H1 (cell line): ENCODE results near the gene CEMP1. TPM values are rescaled to one million over a fixed set of nuclear protein-coding genes. Genes with fewer than 3 reads are reported as not detected.

Experiments used
- CTCF ChIA-PET: fragments of 300-600 bp; sonication (Branson Sonifier 250); formaldehyde crosslinking; loops from one replicate; lab custom pipeline; 2021; ENCODE audit not compliant: partially characterized antibody; lab: Charles Lee
- POLR2A ChIA-PET: fragments of 300-600 bp; sonication (Branson Sonifier 250); formaldehyde crosslinking; loops from one replicate; lab custom pipeline; 2021; ENCODE audit warnings: inconsistent platforms; ENCODE audit not compliant: partially characterized antibody; lab: Charles Lee
- DNase-seq, 2 experiments: peaks; one replicate each; pipeline versions ENCODE4 v3.0.0 to v3.0.0-alpha.2; 2010 to 2022; ENCODE audit warnings: low spot score in 2 of 2, low read depth in 1 of 2, mixed read lengths in 1 of 2
- FAIRE-seq: peaks from 2 replicates; lab custom pipeline; 2011; peaks lifted over from hg19 to GRCh38; lab: Jason Lieb, UNC
- H2AFZ ChIP-seq: 2 replicates; pipeline ENCODE4 v1.8.1; 2012; ENCODE audit warnings: low read length, inconsistent platforms
- H2AK5ac ChIP-seq: 2 replicates; pipeline ENCODE4 v1.6.1; 2013; ENCODE audit warnings: low read depth, low read length
- H2BK120ac ChIP-seq: replicated peaks from 2 replicates; pipeline ENCODE3; 2013; ENCODE audit warnings: low read depth, low read length, inconsistent platforms
- H2BK12ac ChIP-seq: 2 replicates; pipeline ENCODE4 v1.6.1; 2013; ENCODE audit warnings: low read depth, low read length
- H2BK15ac ChIP-seq: 2 replicates; pipeline ENCODE4 v1.6.1; 2013; ENCODE audit warnings: low read length
- H2BK20ac ChIP-seq: 2 replicates; pipeline ENCODE4 v1.6.1; 2013; ENCODE audit warnings: low read length
- H2BK5ac ChIP-seq: 2 replicates; pipeline ENCODE4 v1.6.1; 2013; ENCODE audit warnings: low read depth, low read length
- H3K14ac ChIP-seq: 2 replicates; pipeline ENCODE4 v1.6.1; 2013; ENCODE audit warnings: inconsistent platforms; ENCODE audit not compliant: insufficient read length
- H3K18ac ChIP-seq: 2 replicates; pipeline ENCODE4 v1.6.1; 2013; ENCODE audit warnings: low read length; ENCODE audit errors: extremely low read depth
- H3K23ac ChIP-seq: 2 replicates; pipeline ENCODE4 v1.6.1; 2013; ENCODE audit warnings: inconsistent platforms; ENCODE audit not compliant: insufficient read length
- H3K23me2 ChIP-seq: 2 replicates; pipeline ENCODE4 v1.6.1; 2013; ENCODE audit warnings: low read depth, low read length
- H3K27ac ChIP-seq: 2 replicates; pipeline ENCODE4 v1.6.1; 2011; ENCODE audit warnings: low read depth, low read length, inconsistent platforms
- H3K27me3 ChIP-seq, 4 experiments: replicated peaks in 1 of 4; 1 replicate in 1 of 4; 2 replicates in 3 of 4; pipeline versions ENCODE4 v1.6.1 to v1.8.1; 2011 to 2013; ENCODE audit warnings: low read length in 3 of 4, mild to moderate bottlenecking in 3 of 4, inconsistent platforms in 2 of 4, mixed read lengths in 2 of 4, moderate library complexity in 1 of 4; ENCODE audit not compliant: control insufficient read depth in 3 of 4, insufficient read depth in 3 of 4; ENCODE audit errors: extremely low read depth in 1 of 4
- H3K36me3 ChIP-seq, 4 experiments: 2 replicates each; pipeline versions ENCODE4 v1.6.1 to v1.8.1; 2011 to 2013; ENCODE audit warnings: mild to moderate bottlenecking in 4 of 4, low read length in 3 of 4, moderate library complexity in 2 of 4, control low read depth in 1 of 4, inconsistent platforms in 1 of 4; ENCODE audit not compliant: insufficient read depth in 4 of 4, control insufficient read depth in 2 of 4
- H3K4ac ChIP-seq: replicated peaks from 2 replicates; pipeline ENCODE3; 2013; ENCODE audit warnings: low read length, low read depth, mixed read lengths, inconsistent platforms; ENCODE audit not compliant: insufficient read length
- H3K4me1 ChIP-seq, 4 experiments: replicated peaks in 1 of 4; 1 replicate in 1 of 4; 2 replicates in 3 of 4; pipeline versions ENCODE4 v1.6.1 to v1.8.1; 2011 to 2013; ENCODE audit warnings: low read length in 3 of 4, inconsistent platforms in 2 of 4, mixed read lengths in 1 of 4; ENCODE audit not compliant: insufficient read depth in 4 of 4, control insufficient read depth in 3 of 4
- H3K4me2 ChIP-seq, 2 experiments: 2 replicates each; pipeline versions ENCODE4 v1.6.1 to v1.8.1; 2011 to 2013; ENCODE audit warnings: low read depth in 2 of 2, low read length in 2 of 2, control low read depth in 1 of 2, inconsistent platforms in 1 of 2, mild to moderate bottlenecking in 1 of 2; ENCODE audit not compliant: insufficient read depth in 1 of 2
- H3K4me3 ChIP-seq, 4 experiments: fragments of 200-600, 300-600 bp in 1 of 4; sonication (generic), shearing (Covaris generic), sonication (Bioruptor Twin) in 1 of 4; 2 replicates each; pipeline versions ENCODE4 v1.5.1 to v1.8.1; 2011 to 2016; ENCODE audit warnings: low read length in 4 of 4, low read depth in 3 of 4, control low read depth in 2 of 4, inconsistent platforms in 2 of 4, mild to moderate bottlenecking in 2 of 4, mixed read lengths in 1 of 4, moderate library complexity in 1 of 4; ENCODE audit not compliant: insufficient read depth in 2 of 4; ENCODE audit errors: extremely low read depth in 1 of 4
- H3K56ac ChIP-seq: replicated peaks from 2 replicates; pipeline ENCODE3; 2013; ENCODE audit warnings: low read depth, mild to moderate bottlenecking, mixed read lengths, low read length, inconsistent platforms; ENCODE audit not compliant: insufficient read length
- H3K79me1 ChIP-seq: 2 replicates; pipeline ENCODE4 v1.6.1; 2013; ENCODE audit warnings: low read depth, low read length, control low read depth
- H3K79me2 ChIP-seq, 2 experiments: 2 replicates each; pipeline versions ENCODE4 v1.6.1 to v1.8.1; 2012 to 2013; ENCODE audit warnings: low read length in 2 of 2, mild to moderate bottlenecking in 2 of 2, inconsistent platforms in 1 of 2; ENCODE audit not compliant: insufficient read depth in 2 of 2, control insufficient read depth in 1 of 2
- H3K9ac ChIP-seq, 4 experiments: replicated peaks in 1 of 4; 1 replicate in 1 of 4; 2 replicates in 3 of 4; pipeline versions ENCODE4 v1.6.1 to v1.8.1; 2011 to 2013; ENCODE audit warnings: low read depth in 3 of 4, low read length in 3 of 4, control low read depth in 2 of 4, mild to moderate bottlenecking in 2 of 4, moderate library complexity in 2 of 4, inconsistent platforms in 1 of 4; ENCODE audit errors: extremely low read depth in 1 of 4
- H3K9me3 ChIP-seq, 2 experiments: 2 replicates each; pipeline versions ENCODE4 v1.6.1 to v1.8.1; 2012 to 2013; ENCODE audit warnings: mild to moderate bottlenecking in 2 of 2, moderate library complexity in 2 of 2, control low read depth in 1 of 2, inconsistent platforms in 1 of 2, low read depth in 1 of 2, low read length in 1 of 2, mixed read lengths in 1 of 2; ENCODE audit not compliant: insufficient read depth in 2 of 2
- H4K20me1 ChIP-seq, 2 experiments: replicated peaks in 1 of 2; 2 replicates each; pipeline versions ENCODE3 to v1.8.1; 2011 to 2013; ENCODE audit warnings: inconsistent platforms in 2 of 2, low read length in 2 of 2, mild to moderate bottlenecking in 1 of 2; ENCODE audit not compliant: insufficient read depth in 2 of 2, control insufficient read depth in 1 of 2
- H4K5ac ChIP-seq: 2 replicates; pipeline ENCODE4 v1.6.1; 2013; ENCODE audit warnings: low read length, low read depth, mixed read lengths, inconsistent platforms; ENCODE audit not compliant: insufficient read length
- H4K8ac ChIP-seq: 2 replicates; pipeline ENCODE4 v1.8.0; 2013; ENCODE audit warnings: mild to moderate bottlenecking, moderate library complexity, low read length, inconsistent platforms; ENCODE audit not compliant: insufficient read depth; ENCODE audit errors: extremely low read depth
- H4K91ac ChIP-seq: replicated peaks from 2 replicates; pipeline ENCODE3; 2013; ENCODE audit warnings: low read length, mixed read lengths, inconsistent platforms; ENCODE audit not compliant: insufficient read length
- ATF2 ChIP-seq: IDR thresholded peaks from 2 replicates; pipeline ENCODE4 v1.6.1; 2012; ENCODE audit warnings: low read length, inconsistent platforms
- E2F6 ChIP-seq: IDR thresholded peaks from 2 replicates; pipeline ENCODE4 v1.6.1; 2012; ENCODE audit warnings: inconsistent platforms
- MAX ChIP-seq: IDR thresholded peaks from 2 replicates; pipeline ENCODE4 v1.6.1; 2012; ENCODE audit warnings: inconsistent platforms
- NRF1 ChIP-seq: IDR thresholded peaks from 2 replicates; pipeline ENCODE4 v1.6.1; 2011; ENCODE audit warnings: mild to moderate bottlenecking, low read depth, low read length, improper control_type of control experiment
- POLR2AphosphoS5 ChIP-seq: IDR thresholded peaks from 2 replicates; pipeline ENCODE4 v1.6.1; 2011; ENCODE audit warnings: low read depth, low read length
- SIN3A ChIP-seq, 2 experiments: IDR thresholded peaks in 1 of 2; conservative IDR thresholded peaks in 1 of 2; 2 replicates each; pipeline ENCODE4 v1.6.1; 2011 to 2012; ENCODE audit warnings: low read length in 2 of 2, improper control_type of control experiment in 1 of 2, low read depth in 1 of 2, mild to moderate bottlenecking in 1 of 2
- SRF ChIP-seq: IDR thresholded peaks from 2 replicates; pipeline ENCODE4 v1.6.1; 2011; ENCODE audit warnings: mild to moderate bottlenecking, low read depth, low read length, moderate library complexity
- TAF7 ChIP-seq: optimal IDR thresholded peaks from 2 replicates; pipeline ENCODE3; 2011; ENCODE audit warnings: low read depth, mild to moderate bottlenecking, inconsistent platforms, low read length, moderate library complexity, borderline replicate concordance
- YY1 ChIP-seq: IDR thresholded peaks from 2 replicates; pipeline ENCODE4 v1.6.1; 2011; ENCODE audit warnings: low read depth, mild to moderate bottlenecking, low read length
- ZNF274 ChIP-seq: IDR thresholded peaks from 2 replicates; pipeline ENCODE4 v1.7.0; 2012; ENCODE audit warnings: low read length, borderline replicate concordance; ENCODE audit errors: extremely low read depth
- WGBS, 2 experiments: shearing (Covaris generic) in 1 of 2; methylation state at CpG; one replicate each; pipeline versions ENCODE4 v1.1.6 to v1.1.7; 2013 to 2015; ENCODE audit warnings: low lambda C conversion rate in 2 of 2, mixed read lengths in 2 of 2, inconsistent platforms in 1 of 2, low coverage in 1 of 2, missing lambda C conversion rate in 1 of 2; ENCODE audit not compliant: insufficient replicate concordance in 2 of 2, insufficient coverage in 1 of 2, insufficient read length in 1 of 2; ENCODE audit errors: extremely low coverage in 1 of 2, missing lambda C conversion rate in 1 of 2; 5-methylcytosine and 5-hydroxymethylcytosine counted together
- polyA plus RNA-seq, 7 experiments: library from polyadenylated mRNA; depleted of rRNA in 3 of 7; stranded (reverse) in 5 of 7; unstranded in 2 of 7; fragments of >200 nt in 5 of 7; fragments of 200-250 nt in 2 of 7; gene quantifications; 1 replicate in 5 of 7; 2 replicates in 1 of 7; 4 replicates in 1 of 7; pipeline versions ENCODE4 v1.2.1 to v1.2.3, GENCODE V29; 2011 to 2013; ENCODE audit warnings: missing spikeins in 2 of 7, mixed read lengths in 2 of 7
- total RNA-seq: library from RNA; stranded (reverse); fragmentation: NEBNext Ultra II Directional; extraction: Animal tissue kit (Norgen Biotek cat#: 25700); gene quantifications from 2 replicates; pipeline ENCODE4 v1.2.1, GENCODE V29; 2021

The CEMP1 gene
- total and polyA plus RNA-seq, 2 of the 8 experiments (the other 6 are each of a cell fraction or from before 2014, with no cell fraction given) = not detected

- no peaks in the 10 kb centered on the region; the same call in 1 of the 2 replicates for H3K79me1 ChIP-seq
- peaks cover 0 to 15% (median 4%) of the 10 kb centered on the region in 4 experiments; a peak in 4 of 8 replicates for H3K36me3 ChIP-seq
- no peak overlapping the region for H3K4ac ChIP-seq
- H3K27me3 ChIP-seq = no peaks in the 10 kb centered on the region; a peak in 1 of 7 replicates
- no peak overlapping the region for H4K5ac ChIP-seq
- H4K91ac ChIP-seq = no peak overlapping the region
- H2BK15ac ChIP-seq = no peak overlapping the region
- FAIRE-seq = no peak
- H2AK5ac ChIP-seq = no peak overlapping the region
- H2BK5ac ChIP-seq = no peak overlapping the region
- no peak overlapping the region for H4K8ac ChIP-seq
- no peak overlapping the region for H3K14ac ChIP-seq
- 90% methylated on average over 14 of the region's 15 CpGs; no CpG with 5 or more reads in 1 of the 2 experiments for WGBS, 2 experiments
- H3K79me2 ChIP-seq = no peaks in the 10 kb centered on the region
- H3K56ac ChIP-seq = no peak overlapping the region
- H3K23ac ChIP-seq = no peak overlapping the region
- no peak overlapping the region for H2BK20ac ChIP-seq
- no peak overlapping the region for H2BK12ac ChIP-seq
- H3K4me2 ChIP-seq = no peak overlapping the region
- H2AFZ ChIP-seq = no peak overlapping the region
- no peaks in the 10 kb centered on the region for H3K9me3 ChIP-seq
- H2BK120ac ChIP-seq = no peak overlapping the region
- no peak overlapping the region for H3K4me3 ChIP-seq
- H3K27ac ChIP-seq = no peak overlapping the region
- H3K23me2 ChIP-seq = no peaks in the 10 kb centered on the region
- H3K18ac ChIP-seq = no peak overlapping the region
- ChIA-PET POLR2A (no interaction called here), CTCF (interaction anchor here (0.5 to 1.3 kb wide), 6 partner anchors 9 to 248 kb away, joined by 3 to 4 read pairs (median 4); partner anchors contain the start of gene ECI1)
- H3K9ac ChIP-seq = no peak overlapping the region
- H3K4me1 ChIP-seq = peaks cover 0 to 16% (median 9%) of the 10 kb centered on the region in 4 experiments; a peak in 6 of 7 replicates
- no peak for DNase-seq
- H4K20me1 ChIP-seq = peaks cover 2 to 4% of the 10 kb centered on the region in 2 experiments
- TF ChIP-seq NRF1 = no peak
- TF ChIP-seq SRF = no peak
- TF ChIP-seq E2F6 = no peak
- no peak for TF ChIP-seq ATF2
- TF ChIP-seq YY1 = no peak
- no peak for TF ChIP-seq ZNF274
- TF ChIP-seq POLR2AphosphoS5 = no peak
- no peak for TF ChIP-seq MAX
- no peak for TF ChIP-seq SIN3A (conservative IDR thresholded peaks at IDR 0.05 in 1 of 2, IDR thresholded peaks at IDR 0.05 in 1 of 2; ENCODE audit: low read depth in 1 of 2, low read length in 2 of 2)
- no peak for TF ChIP-seq TAF7
Observed at GRCh38 chr16:2498531-2499253, 32.5 kb downstream of the CEMP1 start.
